WTC11 (cell line): ENCODE results near the gene TUBB2A. TPM values are rescaled to one million over a fixed set of nuclear protein-coding genes. Genes with fewer than 3 reads are reported as not detected.
"Not testable (repeated sequence)": the region's sequence is repeated elsewhere in the genome, so short reads cannot be mapped to it uniquely, and the experiment has no call there.

ENCODE experiments used
- ATAC-seq: fragments of 200-7000 bp; cut with Tn5 transposase; 2 replicates; pipeline ENCODE4 v1.10.0; 2021; ENCODE audit warnings: mild to moderate bottlenecking, moderate library complexity
- CTCF ChIA-PET: fragments of 300-600 bp; sonication (Branson Sonifier 250); formaldehyde crosslinking; loops from one replicate; lab custom pipeline; 2021; ENCODE audit warnings: antibody characterized with exemption; lab: Charles Lee
- POLR2A ChIA-PET: fragments of 350-600 bp; sonication (Branson Sonifier 250); formaldehyde crosslinking; loops from one replicate; lab custom pipeline; 2021; ENCODE audit warnings: antibody characterized with exemption; lab: Charles Lee
- DNase-seq: peaks from one replicate; pipeline ENCODE4 v3.0.0; 2021; ENCODE audit warnings: low spot score
- H3K27ac Mint-ChIP-seq: 2 replicates; pipeline ENCODE4 v1.8.0; 2021; ENCODE audit warnings: mixed read lengths
- H3K27me3 Mint-ChIP-seq: 2 replicates; pipeline ENCODE4 v1.8.0; 2021; ENCODE audit warnings: low read depth, mild to moderate bottlenecking, moderate library complexity, mixed read lengths
- H3K36me3 Mint-ChIP-seq: 2 replicates; pipeline ENCODE4 v1.8.0; 2021; ENCODE audit warnings: mixed read lengths
- H3K4me1 Mint-ChIP-seq: 2 replicates; pipeline ENCODE4 v1.8.0; 2022; ENCODE audit warnings: mixed read lengths
- H3K4me3 Mint-ChIP-seq: 2 replicates; pipeline ENCODE4 v1.8.0; 2021; ENCODE audit warnings: mild to moderate bottlenecking, moderate library complexity, mixed read lengths
- H3K9me3 Mint-ChIP-seq: 2 replicates; pipeline ENCODE4 v1.8.0; 2021; ENCODE audit warnings: mixed read lengths
- FOXJ3 ChIP-seq: sonication (generic); formaldehyde crosslinking; IDR thresholded peaks from 2 replicates; pipeline ENCODE4 v1.9.0; 2021; ENCODE audit warnings: missing genetic modification reagents, mild to moderate bottlenecking, borderline replicate concordance
- FOXK1 ChIP-seq: sonication (generic); formaldehyde crosslinking; IDR thresholded peaks from 2 replicates; pipeline ENCODE4 v1.8.0; 2022; ENCODE audit warnings: mild to moderate bottlenecking, moderate library complexity, missing genetic modification reagents
- HMGA2 ChIP-seq: fragments of 250-450 bp; sonication (Bioruptor Pico); IDR thresholded peaks from 2 replicates; pipeline ENCODE4 v1.4.0; 2021; ENCODE audit warnings: mild to moderate bottlenecking, moderate library complexity
- NR3C1 ChIP-seq: sonication (generic); formaldehyde crosslinking; conservative IDR thresholded peaks from 2 replicates; pipeline ENCODE4 v1.8.1; 2023; ENCODE audit warnings: low read depth, mild to moderate bottlenecking, missing genetic modification reagents
- PRRX2 ChIP-seq: fragments of 250-450 bp; sonication (Bioruptor Pico); IDR thresholded peaks from 2 replicates; pipeline ENCODE4 v1.8.0; 2021; ENCODE audit warnings: mild to moderate bottlenecking
- SOX15 ChIP-seq: fragments of 250-450 bp; sonication (Bioruptor Pico); IDR thresholded peaks from 2 replicates; pipeline ENCODE4 v1.9.0; 2021; ENCODE audit warnings: mild to moderate bottlenecking
- TP53 ChIP-seq: sonication (generic); formaldehyde crosslinking; IDR thresholded peaks from 2 replicates; pipeline ENCODE4 v1.8.1; 2023; ENCODE audit warnings: mild to moderate bottlenecking, missing genetic modification reagents
- ZBTB21 ChIP-seq: sonication (generic); formaldehyde crosslinking; IDR thresholded peaks from 2 replicates; pipeline ENCODE4 v1.8.1; 2023; ENCODE audit warnings: mild to moderate bottlenecking, missing genetic modification reagents, borderline replicate concordance
- ZNF138 ChIP-seq: sonication (generic); formaldehyde crosslinking; conservative IDR thresholded peaks from 2 replicates; pipeline ENCODE4 v1.8.1; 2022; ENCODE audit warnings: mild to moderate bottlenecking, moderate library complexity, missing genetic modification reagents
- ZNF317 ChIP-seq: sonication (generic); formaldehyde crosslinking; IDR thresholded peaks from 2 replicates; pipeline ENCODE4 v1.8.1; 2023; ENCODE audit warnings: low read depth, mild to moderate bottlenecking, moderate library complexity, missing genetic modification reagents, borderline replicate concordance
- ZNF416 ChIP-seq: fragments of 250-450 bp; sonication (Bioruptor Pico); IDR thresholded peaks from 2 replicates; pipeline ENCODE4 v1.9.0; 2021; ENCODE audit warnings: mild to moderate bottlenecking, inconsistent platforms
- total RNA-seq: library from RNA; stranded (reverse); gene quantifications from 3 replicates; pipeline ENCODE4 v1.2.3, GENCODE V29; 2021
- TF ChIP-seq, protein P1 (sequence below): sonication (generic); formaldehyde crosslinking; IDR thresholded peaks from 2 replicates; pipeline ENCODE4 v1.8.1; 2022; ENCODE audit warnings: mild to moderate bottlenecking, moderate library complexity, missing genetic modification reagents
- TF ChIP-seq, protein P2 (sequence below): sonication (generic); formaldehyde crosslinking; IDR thresholded peaks from 2 replicates; pipeline ENCODE4 v1.8.1; 2022; ENCODE audit warnings: low read depth, mild to moderate bottlenecking, moderate library complexity, missing genetic modification reagents, borderline replicate concordance
- TF ChIP-seq, protein P3 (sequence below): sonication (generic); formaldehyde crosslinking; conservative IDR thresholded peaks from 2 replicates; pipeline ENCODE4 v1.8.1; 2023; ENCODE audit warnings: mild to moderate bottlenecking, low read depth, missing genetic modification reagents, moderate library complexity
- TF ChIP-seq, protein P4 (sequence below): fragments of 250-450 bp; sonication (Bioruptor Pico); IDR thresholded peaks from 2 replicates; pipeline ENCODE4 v1.9.0; 2021; ENCODE audit warnings: mild to moderate bottlenecking
- TF ChIP-seq, protein P5 (sequence below): sonication (generic); formaldehyde crosslinking; IDR thresholded peaks from 2 replicates; pipeline ENCODE4 v1.8.0; 2022; ENCODE audit warnings: mild to moderate bottlenecking, missing genetic modification reagents
- TF ChIP-seq, protein P6 (sequence below): sonication (generic); formaldehyde crosslinking; IDR thresholded peaks from 2 replicates; pipeline ENCODE4 v1.8.0; 2023; ENCODE audit warnings: mild to moderate bottlenecking, missing genetic modification reagents
- TF ChIP-seq, protein P7 (sequence below): sonication (generic); formaldehyde crosslinking; IDR thresholded peaks from 2 replicates; pipeline ENCODE4 v1.8.1; 2023; ENCODE audit warnings: mild to moderate bottlenecking, missing genetic modification reagents
- TF ChIP-seq, protein P8 (sequence below): fragments of 250-450 bp; sonication (Bioruptor Pico); IDR thresholded peaks from 2 replicates; pipeline ENCODE4 v1.9.0; 2021; ENCODE audit warnings: moderate library complexity, mild to moderate bottlenecking, inconsistent platforms, borderline replicate concordance

TUBB2A gene
- total RNA-seq, 1 experiment from 2014 or later: 357 TPM

DNA sequence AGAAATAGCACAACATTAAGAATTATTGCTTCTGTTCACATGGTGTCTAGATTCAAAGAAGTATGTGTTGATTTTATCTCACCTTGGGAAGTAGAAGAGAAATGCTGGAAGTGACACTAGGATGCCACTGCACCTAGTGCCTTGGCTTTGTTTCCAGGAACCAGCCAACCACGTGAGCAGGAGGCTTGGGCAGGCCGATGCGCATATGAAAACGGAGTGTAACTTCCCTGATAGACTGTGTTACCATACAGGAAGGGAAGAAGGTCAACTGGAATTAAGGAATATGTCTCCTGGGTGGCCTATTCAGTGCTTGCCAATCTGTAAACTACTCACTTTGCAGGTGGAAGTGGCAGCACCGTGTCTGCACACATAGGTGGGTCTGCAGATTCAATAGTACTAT is 42.0 kb upstream of the TUBB2A start (continued):
- TF ChIP-seq, protein P1, sequence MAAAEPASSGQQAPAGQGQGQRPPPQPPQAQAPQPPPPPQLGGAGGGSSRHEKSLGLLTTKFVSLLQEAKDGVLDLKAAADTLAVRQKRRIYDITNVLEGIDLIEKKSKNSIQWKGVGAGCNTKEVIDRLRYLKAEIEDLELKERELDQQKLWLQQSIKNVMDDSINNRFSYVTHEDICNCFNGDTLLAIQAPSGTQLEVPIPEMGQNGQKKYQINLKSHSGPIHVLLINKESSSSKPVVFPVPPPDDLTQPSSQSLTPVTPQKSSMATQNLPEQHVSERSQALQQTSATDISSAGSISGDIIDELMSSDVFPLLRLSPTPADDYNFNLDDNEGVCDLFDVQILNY (CRISPR knock-in tag): no peak
- no peak for TF ChIP-seq FOXK1 (CRISPR knock-in tag)

DNA sequence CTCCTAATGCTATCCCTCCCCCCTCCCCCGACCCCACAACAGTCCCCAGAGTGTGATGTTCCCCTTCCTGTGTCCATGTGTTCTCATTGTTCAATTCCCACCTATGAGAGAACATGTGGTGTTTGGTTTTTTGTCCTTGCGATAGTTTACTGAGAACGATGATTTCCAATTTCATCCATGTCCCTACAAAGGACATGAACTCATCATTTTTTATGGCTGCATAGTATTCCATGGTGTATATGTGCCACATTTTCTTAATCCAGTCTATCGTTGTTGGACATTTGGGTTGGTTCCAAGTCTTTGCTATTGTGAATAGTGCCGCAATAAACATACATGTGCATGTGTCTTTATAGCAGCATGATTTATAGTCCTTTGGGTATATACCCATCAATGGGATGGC is 40.4 kb upstream of the TUBB2A start:
- Mint-ChIP-seq H3K4me1 (peaks cover 26% of the 10 kb centered on the region), H3K9me3 (peaks cover 18% of the 10 kb centered on the region)
- H3K4me3 Mint-ChIP-seq, CTCF ChIA-PET, H3K36me3 Mint-ChIP-seq, POLR2A ChIA-PET, DNase-seq, ATAC-seq, H3K27ac Mint-ChIP-seq, H3K27me3 Mint-ChIP-seq: not testable (repeated sequence)

DNA sequence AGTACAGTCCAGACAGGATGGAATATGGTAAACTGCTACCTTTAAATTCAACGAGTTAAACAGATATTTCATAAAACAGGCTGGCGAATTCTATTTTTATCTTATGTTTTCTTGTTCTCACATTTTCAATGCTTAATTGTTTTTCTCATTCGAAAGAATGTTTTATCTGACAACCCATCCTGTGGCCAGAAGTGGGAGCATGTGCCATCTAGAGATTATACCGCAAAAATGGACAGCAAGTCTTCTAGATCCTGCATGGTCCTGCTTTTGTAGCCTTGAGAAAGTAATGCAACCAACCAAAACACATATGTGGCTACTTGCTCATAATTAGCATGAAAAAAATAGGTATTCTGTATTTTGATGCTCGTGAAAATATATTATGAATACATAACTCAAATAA is 39.4 kb upstream of the TUBB2A start:
- Mint-ChIP-seq H3K4me3 (no peak overlapping the region), H3K36me3 (peaks cover 9% of the 10 kb centered on the region), H3K9me3 (peaks cover 18% of the 10 kb centered on the region), H3K27me3 (no peaks in the 10 kb centered on the region; the same call in 1 of the 2 replicates), H3K4me1 (peaks cover 24% of the 10 kb centered on the region), H3K27ac (no peak overlapping the region)
- ChIA-PET POLR2A (no interaction called here), CTCF (interaction anchor here (0.8 to 1.3 kb wide), 4 partner anchors 8 to 55 kb away, joined by 3 to 7 read pairs (median 6); partner anchors contain the start of gene TUBB2A)
- DNase-seq: no peak
- no peak for ATAC-seq
- TF ChIP-seq PRRX2 (CRISPR knock-in tag): no peak
- TF ChIP-seq SOX15 (CRISPR knock-in tag): no peak
- TF ChIP-seq, protein P2, sequence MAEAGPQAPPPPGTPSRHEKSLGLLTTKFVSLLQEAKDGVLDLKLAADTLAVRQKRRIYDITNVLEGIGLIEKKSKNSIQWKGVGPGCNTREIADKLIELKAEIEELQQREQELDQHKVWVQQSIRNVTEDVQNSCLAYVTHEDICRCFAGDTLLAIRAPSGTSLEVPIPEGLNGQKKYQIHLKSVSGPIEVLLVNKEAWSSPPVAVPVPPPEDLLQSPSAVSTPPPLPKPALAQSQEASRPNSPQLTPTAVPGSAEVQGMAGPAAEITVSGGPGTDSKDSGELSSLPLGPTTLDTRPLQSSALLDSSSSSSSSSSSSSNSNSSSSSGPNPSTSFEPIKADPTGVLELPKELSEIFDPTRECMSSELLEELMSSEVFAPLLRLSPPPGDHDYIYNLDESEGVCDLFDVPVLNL (CRISPR knock-in tag): no peak
- TF ChIP-seq, protein P3, sequence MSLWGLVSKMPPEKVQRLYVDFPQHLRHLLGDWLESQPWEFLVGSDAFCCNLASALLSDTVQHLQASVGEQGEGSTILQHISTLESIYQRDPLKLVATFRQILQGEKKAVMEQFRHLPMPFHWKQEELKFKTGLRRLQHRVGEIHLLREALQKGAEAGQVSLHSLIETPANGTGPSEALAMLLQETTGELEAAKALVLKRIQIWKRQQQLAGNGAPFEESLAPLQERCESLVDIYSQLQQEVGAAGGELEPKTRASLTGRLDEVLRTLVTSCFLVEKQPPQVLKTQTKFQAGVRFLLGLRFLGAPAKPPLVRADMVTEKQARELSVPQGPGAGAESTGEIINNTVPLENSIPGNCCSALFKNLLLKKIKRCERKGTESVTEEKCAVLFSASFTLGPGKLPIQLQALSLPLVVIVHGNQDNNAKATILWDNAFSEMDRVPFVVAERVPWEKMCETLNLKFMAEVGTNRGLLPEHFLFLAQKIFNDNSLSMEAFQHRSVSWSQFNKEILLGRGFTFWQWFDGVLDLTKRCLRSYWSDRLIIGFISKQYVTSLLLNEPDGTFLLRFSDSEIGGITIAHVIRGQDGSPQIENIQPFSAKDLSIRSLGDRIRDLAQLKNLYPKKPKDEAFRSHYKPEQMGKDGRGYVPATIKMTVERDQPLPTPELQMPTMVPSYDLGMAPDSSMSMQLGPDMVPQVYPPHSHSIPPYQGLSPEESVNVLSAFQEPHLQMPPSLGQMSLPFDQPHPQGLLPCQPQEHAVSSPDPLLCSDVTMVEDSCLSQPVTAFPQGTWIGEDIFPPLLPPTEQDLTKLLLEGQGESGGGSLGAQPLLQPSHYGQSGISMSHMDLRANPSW (CRISPR knock-in tag): no peak
- no peak for TF ChIP-seq ZNF317
- TF ChIP-seq NR3C1: no peak
- no peak for TF ChIP-seq ZNF416
- TF ChIP-seq, protein P4, sequence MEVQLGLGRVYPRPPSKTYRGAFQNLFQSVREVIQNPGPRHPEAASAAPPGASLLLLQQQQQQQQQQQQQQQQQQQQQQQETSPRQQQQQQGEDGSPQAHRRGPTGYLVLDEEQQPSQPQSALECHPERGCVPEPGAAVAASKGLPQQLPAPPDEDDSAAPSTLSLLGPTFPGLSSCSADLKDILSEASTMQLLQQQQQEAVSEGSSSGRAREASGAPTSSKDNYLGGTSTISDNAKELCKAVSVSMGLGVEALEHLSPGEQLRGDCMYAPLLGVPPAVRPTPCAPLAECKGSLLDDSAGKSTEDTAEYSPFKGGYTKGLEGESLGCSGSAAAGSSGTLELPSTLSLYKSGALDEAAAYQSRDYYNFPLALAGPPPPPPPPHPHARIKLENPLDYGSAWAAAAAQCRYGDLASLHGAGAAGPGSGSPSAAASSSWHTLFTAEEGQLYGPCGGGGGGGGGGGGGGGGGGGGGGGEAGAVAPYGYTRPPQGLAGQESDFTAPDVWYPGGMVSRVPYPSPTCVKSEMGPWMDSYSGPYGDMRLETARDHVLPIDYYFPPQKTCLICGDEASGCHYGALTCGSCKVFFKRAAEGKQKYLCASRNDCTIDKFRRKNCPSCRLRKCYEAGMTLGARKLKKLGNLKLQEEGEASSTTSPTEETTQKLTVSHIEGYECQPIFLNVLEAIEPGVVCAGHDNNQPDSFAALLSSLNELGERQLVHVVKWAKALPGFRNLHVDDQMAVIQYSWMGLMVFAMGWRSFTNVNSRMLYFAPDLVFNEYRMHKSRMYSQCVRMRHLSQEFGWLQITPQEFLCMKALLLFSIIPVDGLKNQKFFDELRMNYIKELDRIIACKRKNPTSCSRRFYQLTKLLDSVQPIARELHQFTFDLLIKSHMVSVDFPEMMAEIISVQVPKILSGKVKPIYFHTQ (CRISPR knock-in tag): no peak
- TF ChIP-seq ZNF138: no peak
- TF ChIP-seq ZBTB21 (CRISPR knock-in tag): no peak
- no peak for TF ChIP-seq FOXJ3
- no peak for TF ChIP-seq TP53 (CRISPR knock-in tag)
- TF ChIP-seq HMGA2 (CRISPR knock-in tag): no peak
- TF ChIP-seq, protein P5, sequence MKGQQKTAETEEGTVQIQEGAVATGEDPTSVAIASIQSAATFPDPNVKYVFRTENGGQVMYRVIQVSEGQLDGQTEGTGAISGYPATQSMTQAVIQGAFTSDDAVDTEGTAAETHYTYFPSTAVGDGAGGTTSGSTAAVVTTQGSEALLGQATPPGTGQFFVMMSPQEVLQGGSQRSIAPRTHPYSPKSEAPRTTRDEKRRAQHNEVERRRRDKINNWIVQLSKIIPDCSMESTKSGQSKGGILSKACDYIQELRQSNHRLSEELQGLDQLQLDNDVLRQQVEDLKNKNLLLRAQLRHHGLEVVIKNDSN (CRISPR knock-in tag): no peak
- TF ChIP-seq, protein P6, sequence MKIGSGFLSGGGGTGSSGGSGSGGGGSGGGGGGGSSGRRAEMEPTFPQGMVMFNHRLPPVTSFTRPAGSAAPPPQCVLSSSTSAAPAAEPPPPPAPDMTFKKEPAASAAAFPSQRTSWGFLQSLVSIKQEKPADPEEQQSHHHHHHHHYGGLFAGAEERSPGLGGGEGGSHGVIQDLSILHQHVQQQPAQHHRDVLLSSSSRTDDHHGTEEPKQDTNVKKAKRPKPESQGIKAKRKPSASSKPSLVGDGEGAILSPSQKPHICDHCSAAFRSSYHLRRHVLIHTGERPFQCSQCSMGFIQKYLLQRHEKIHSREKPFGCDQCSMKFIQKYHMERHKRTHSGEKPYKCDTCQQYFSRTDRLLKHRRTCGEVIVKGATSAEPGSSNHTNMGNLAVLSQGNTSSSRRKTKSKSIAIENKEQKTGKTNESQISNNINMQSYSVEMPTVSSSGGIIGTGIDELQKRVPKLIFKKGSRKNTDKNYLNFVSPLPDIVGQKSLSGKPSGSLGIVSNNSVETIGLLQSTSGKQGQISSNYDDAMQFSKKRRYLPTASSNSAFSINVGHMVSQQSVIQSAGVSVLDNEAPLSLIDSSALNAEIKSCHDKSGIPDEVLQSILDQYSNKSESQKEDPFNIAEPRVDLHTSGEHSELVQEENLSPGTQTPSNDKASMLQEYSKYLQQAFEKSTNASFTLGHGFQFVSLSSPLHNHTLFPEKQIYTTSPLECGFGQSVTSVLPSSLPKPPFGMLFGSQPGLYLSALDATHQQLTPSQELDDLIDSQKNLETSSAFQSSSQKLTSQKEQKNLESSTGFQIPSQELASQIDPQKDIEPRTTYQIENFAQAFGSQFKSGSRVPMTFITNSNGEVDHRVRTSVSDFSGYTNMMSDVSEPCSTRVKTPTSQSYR (CRISPR knock-in tag): no peak
- TF ChIP-seq, protein P7, sequence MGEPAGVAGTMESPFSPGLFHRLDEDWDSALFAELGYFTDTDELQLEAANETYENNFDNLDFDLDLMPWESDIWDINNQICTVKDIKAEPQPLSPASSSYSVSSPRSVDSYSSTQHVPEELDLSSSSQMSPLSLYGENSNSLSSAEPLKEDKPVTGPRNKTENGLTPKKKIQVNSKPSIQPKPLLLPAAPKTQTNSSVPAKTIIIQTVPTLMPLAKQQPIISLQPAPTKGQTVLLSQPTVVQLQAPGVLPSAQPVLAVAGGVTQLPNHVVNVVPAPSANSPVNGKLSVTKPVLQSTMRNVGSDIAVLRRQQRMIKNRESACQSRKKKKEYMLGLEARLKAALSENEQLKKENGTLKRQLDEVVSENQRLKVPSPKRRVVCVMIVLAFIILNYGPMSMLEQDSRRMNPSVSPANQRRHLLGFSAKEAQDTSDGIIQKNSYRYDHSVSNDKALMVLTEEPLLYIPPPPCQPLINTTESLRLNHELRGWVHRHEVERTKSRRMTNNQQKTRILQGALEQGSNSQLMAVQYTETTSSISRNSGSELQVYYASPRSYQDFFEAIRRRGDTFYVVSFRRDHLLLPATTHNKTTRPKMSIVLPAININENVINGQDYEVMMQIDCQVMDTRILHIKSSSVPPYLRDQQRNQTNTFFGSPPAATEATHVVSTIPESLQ: no peak
- TF ChIP-seq, protein P8, sequence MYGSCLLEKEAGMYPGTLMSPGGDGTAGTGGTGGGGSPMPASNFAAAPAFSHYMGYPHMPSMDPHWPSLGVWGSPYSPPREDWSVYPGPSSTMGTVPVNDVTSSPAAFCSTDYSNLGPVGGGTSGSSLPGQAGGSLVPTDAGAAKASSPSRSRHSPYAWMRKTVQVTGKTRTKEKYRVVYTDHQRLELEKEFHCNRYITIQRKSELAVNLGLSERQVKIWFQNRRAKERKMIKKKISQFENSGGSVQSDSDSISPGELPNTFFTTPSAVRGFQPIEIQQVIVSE (CRISPR knock-in tag): no peak
